ENCODE results near the gene C19orf81.

DNA sequence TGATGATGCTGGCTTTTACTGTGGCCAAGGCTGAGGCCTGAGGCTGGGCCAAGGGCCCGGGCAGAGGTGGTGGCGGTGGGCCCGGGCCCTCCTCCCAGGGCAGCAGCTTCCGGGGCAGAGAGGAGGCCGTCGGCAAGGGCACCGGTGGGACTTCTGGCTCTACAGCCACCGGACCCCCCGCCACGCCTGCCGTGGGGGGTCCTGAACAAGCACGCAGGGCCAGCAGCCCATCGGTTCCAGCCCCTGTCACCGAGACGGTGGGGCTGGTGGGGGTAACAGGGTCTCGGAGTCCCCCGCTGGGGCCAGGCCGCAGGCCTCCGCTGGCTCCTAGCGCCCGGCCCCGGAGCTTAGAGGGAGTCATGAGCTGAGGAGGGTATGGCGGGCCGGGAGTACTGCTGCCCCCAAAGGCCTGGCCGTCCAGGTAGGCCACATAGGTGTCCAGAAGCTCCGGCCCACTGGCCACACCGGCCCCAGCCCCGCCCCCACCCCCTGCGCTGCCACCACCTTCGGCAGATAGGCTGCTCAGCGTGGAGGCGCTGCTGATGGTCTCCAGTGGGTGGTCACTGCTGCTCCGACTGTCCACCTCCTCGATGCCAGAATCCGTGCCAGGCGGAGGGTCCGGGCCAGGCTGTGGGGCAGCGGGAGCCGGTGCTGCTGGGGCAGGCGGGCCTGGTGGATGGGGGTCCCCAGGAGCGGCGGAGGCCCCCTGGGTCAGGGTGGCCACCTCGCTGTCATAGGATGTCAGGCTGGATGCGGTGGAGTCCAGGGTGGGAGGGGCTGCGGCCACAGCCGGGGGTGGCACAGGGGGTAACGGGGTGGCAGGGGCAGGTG, 17.3 kb downstream of the C19orf81 start:
- TF ChIP-seq EZH2 (IDR thresholded peaks at IDR 0.05; ENCODE audit: insufficient read depth, poor library complexity, severe bottlenecking) (no peak), EZH2phosphoT487 (IDR thresholded peaks at IDR 0.05; ENCODE audit: insufficient read depth, low read depth) (0 out of 2 replicates have a peak, but pooled peaks have one; percentile 13)

Data from GM23248 (cell line).